Activated CD4-positive, alpha-beta T cell treated with anti-CD3 and anti-CD28 coated beads, Interleukin-2, amount 50 U/mL, for 24 hours (primary cell): ENCODE measurements around the gene TRIO.

Experiments used
- DNase-seq, 2 donors: peaks; one replicate each; pipeline ENCODE4 v3.0.0-alpha.2; 2020; ENCODE audit warnings: low read depth in 1 of 2, low spot score in 1 of 2

TRIO gene

DNA sequence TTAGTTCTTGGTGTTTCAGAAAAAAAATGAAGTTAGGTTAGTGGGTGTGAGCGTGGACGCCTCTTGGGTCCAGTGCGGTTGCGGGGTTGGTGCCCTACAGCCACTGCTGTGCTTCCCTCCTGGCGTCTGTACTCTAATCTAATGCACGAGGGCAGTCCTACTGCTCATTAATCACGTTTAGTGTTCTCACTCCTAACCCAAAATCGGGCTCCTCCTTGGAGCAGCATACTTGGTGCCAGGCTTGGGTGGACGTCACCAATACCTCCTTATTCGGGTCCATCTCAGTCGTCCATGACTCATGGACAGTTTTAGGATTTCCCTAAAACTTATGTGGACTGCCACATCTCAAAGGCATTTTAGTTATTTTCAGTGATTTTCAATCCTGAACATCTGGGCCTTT, 41.6 kb downstream of the TRIO start:
- no peak for DNase-seq

GRCh38 chr5:14185326-14186058, 42.4 kb downstream of the TRIO start:
- DNase-seq = no peak

GRCh38 chr5:14186059-14186830, 43.1 kb downstream of the TRIO start:
- DNase-seq = no peak

DNA sequence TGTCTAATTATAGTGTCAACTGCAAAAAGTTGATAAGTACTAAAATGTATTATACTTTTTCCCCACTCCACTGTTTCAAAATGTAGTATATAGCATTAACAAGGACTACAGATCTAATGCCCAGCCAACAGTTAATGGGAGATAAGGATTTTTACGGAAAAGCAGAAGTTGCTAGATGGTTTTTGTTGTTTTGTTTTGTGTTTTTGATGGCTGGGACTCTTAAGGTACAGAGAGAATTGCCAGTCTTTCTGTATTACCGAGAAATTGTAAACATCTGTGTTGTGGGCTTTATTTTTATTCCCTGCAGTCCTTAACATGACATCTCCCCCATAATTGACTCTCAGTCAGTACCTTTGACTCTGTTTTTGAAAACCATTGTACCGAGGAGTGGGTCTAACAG, 44.0 kb downstream of the TRIO start:
- DNase-seq = no peak

DNA sequence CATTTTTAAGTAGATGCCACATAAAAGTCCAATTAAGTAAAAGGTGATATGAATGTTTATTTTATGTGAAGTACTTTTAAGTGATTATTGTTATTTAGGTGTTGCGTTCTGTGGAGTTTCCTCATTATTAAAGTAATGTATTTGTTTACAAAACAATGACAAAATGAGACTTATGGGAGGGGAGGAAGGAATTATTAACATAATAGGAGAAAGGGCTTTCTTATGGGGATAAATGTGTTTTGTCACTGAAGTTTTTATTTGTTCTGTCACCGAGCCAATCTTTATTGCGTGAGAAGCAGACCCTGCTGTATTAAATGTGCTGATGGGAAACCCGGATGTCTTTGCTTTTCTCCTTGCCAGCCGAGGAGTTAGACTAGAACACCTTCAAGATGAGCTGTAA, 44.5 kb downstream of the TRIO start:
- DNase-seq = no peak

DNA sequence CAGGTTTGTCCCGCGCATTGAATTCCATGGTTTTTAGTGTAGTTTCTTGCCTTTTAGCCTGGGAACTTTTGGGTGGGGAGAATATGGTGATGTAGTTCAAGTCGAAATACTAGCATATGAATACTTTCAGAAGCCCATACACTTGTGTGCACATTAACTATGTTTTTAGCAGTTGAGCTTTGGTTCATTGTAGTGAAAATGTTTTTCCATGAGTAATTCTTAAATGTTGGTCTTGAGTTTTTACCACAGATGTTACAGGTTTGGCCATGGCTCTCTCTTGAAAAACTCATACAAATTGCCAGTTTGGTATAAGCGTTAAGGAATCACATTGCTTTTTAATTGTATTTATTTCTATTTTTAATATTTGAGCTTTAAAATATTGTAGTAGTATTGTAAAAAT, 45.6 kb downstream of the TRIO start:
- no peak for DNase-seq

- no peak for DNase-seq
Measured at GRCh38 chr5:14189680-14190079, 46.5 kb downstream of the TRIO start.

GRCh38 chr5:14190194-14191164, 47.3 kb downstream of the TRIO start:
- DNase-seq = no peak

DNA sequence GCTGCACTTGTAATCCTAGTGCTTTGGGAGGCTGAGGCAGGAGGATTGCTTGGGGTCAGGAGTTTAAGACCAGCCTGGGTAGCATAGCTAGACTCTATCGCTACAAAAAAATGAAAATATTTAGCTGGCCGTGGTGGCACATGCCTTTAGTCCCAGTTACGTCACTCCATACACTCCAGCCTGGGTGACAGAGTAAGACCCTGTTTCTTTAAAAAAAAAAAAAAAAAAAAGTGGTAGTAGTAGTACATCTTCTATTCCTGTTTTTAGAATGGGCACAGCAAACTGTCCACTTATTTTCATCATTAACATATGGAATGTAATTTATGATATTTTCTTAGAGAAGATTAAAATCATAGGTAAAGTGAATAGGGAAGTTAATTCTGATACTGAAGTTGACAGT, 48.2 kb downstream of the TRIO start:
- DNase-seq = no peak

- DNase-seq = no peak
Measured at GRCh38 chr5:14193496-14193895, 50.4 kb downstream of the TRIO start.

DNA sequence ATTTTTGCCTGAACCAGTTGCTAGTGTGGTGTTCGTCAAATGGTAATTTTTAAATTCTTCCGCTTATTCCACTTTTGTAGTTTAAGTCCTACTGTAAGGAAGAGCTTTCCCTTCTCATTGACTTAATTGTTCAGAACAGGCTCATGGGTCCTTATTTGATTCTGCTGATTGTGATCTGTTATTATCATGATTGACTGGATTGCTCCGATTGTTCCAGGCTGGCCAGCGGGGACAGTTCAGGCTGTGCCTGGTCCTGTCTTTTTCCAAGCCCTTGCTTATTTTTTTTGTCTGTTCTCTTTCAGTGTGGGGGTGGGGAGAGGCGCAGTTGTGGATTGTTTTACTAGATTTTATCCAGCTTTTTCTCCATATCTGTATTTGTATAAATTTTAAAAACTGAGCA, 52.4 kb downstream of the TRIO start:
- no peak for DNase-seq

- DNase-seq = no peak
Measured at GRCh38 chr5:14197056-14197455, 53.9 kb downstream of the TRIO start.

DNA sequence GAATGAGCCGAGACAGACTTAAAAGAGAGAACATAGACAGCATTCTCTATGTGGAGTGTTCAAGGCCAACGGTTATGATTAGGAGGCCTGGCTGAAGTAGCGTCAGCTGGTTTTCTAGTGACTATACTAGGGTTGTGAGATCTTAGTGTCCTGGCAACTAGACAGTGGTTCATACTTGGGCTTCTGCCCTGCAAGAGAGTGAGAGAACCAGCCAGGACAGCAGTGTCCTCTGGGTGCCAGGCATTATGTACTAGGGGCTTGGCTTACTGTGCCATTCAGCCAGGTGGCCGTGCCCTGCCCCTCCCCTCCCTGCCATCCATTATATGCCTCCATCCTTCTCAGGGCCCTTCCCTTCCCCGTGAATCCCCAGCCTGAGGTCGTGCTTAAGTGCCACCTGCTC, 56.8 kb downstream of the TRIO start:
- DNase-seq = no peak

DNA sequence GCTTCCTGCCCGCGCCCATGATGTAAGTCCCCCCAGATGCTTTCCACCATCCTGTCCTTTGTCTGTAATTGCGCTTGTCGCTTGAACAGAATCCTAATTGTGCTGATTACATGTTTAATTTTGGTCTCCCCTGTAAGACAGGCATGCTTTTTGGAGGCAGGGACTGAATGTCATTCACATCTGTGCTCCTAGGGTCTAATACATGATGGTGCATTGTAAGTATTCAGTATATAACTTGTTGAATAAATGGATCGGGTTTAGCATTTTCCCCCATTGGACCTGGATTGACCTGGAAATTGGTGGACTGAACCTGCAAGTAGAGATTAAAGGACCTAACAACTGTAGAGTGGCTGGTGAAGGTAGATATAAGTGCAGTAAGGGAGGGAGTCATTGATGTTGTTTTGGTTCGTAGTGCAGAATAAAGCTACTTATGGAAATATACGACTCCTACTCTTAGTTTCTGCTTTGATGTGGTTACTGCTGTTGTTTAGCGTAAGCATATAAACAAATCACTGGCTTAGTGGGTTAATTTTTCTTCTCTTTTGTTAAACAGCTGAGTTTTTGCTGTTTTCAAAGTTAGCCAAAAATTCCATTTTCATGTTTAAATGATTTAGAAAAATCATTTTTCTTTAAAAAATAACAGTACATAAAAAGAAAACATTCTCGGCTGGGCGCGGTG, 57.3 kb downstream of the TRIO start:
- DNase-seq = no peak

- no peak for DNase-seq
Measured at GRCh38 chr5:14201325-14202045, 58.3 kb downstream of the TRIO start.

- DNase-seq = no peak
Measured at GRCh38 chr5:14202462-14202861, 59.3 kb downstream of the TRIO start.

DNA sequence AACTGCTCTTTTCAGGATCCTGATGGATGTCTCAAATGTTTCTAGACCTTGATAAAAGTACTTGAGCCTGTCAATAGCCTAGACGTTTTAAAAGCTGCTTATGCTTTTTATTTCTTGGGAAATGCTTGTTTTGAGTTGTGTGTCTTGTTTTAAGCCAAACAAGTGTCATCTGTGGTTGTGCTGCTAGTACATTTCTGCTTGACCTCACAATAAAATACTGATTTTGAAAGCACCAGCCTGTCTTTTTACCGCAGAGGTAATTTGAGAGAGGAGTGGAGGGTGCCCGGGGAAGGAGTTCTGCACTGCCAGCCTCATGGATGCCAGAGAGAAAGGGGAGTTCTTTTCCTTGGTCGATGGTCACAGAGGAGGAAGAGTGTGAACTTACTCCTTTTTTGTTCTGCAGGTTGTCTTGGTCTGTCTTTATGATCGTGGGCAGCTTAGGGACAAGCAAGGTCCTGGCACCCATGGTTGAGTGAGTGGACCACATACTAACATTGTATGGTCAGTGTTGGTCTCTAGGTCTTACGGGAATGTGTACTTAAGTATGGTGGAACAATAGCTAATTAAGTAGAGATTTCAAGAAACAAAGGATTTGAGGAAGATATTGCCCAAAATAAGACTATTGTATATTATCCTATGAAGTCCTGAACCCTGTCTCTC, 61.0 kb downstream of the TRIO start:
- no peak for DNase-seq

GRCh38 chr5:14204785-14205321, 61.7 kb downstream of the TRIO start:
- DNase-seq = no peak

- no peak for DNase-seq
Measured at GRCh38 chr5:14206028-14206725, 63.0 kb downstream of the TRIO start.
